Stomach (tissue), 9 donors: ENCODE measurements around the gene DLG2. TPM values are rescaled to one million over a fixed set of nuclear protein-coding genes. Genes with fewer than 3 reads are reported as not detected.

ENCODE experiments used
- DNase-seq, 2 donors: peaks; one replicate each; pipeline versions ENCODE4 v3.0.0 to v3.0.0-alpha.2; 2013 to 2019
- H3K27ac ChIP-seq, 5 donors: fragments of 200-600 bp in 4 of 5; sonication (generic) in 4 of 5; one replicate each; pipeline ENCODE4 v1.5.1; 2013 to 2019; ENCODE audit warnings: mild to moderate bottlenecking in 1 of 5, moderate library complexity in 1 of 5
- H3K27me3 ChIP-seq, 3 donors: fragments of 200-600 bp; sonication (generic); one replicate each; pipeline ENCODE4 v1.5.1; 2017 to 2019; ENCODE audit warnings: mixed run types in 1 of 3
- H3K36me3 ChIP-seq, 4 donors: fragments of 200-600 bp; sonication (generic); 1 replicate in 3 of 4; 2 replicates in 1 of 4; pipeline ENCODE4 v1.5.1; 2016 to 2019
- H3K4me1 ChIP-seq, 4 donors: fragments of 200-600 bp; sonication (generic); one replicate each; pipeline ENCODE4 v1.5.1; 2016 to 2019
- H3K4me3 ChIP-seq, 4 donors: fragments of 200-600 bp; sonication (generic) in 3 of 4; one replicate each; pipeline ENCODE4 v1.5.1; 2016 to 2019; ENCODE audit warnings: mild to moderate bottlenecking in 1 of 4
- H3K9me3 ChIP-seq, 4 donors: fragments of 200-600 bp; sonication (generic); one replicate each; pipeline ENCODE4 v1.5.1; 2016 to 2019
- CTCF ChIP-seq, 7 experiments: fragments of 450-650 bp in 4 of 7; fragments of 200-600 bp in 3 of 7; sonication (generic) in 3 of 7; IDR thresholded peaks; one replicate each; pipeline ENCODE4 v1.5.1; 2016 to 2019; ENCODE audit warnings: antibody characterized with exemption in 7 of 7, control low read depth in 2 of 7, mild to moderate bottlenecking in 1 of 7
- EP300 ChIP-seq: sonication (generic); formaldehyde crosslinking; IDR thresholded peaks from one replicate; pipeline ENCODE4 v1.6.1; 2017; ENCODE audit warnings: antibody characterized with exemption
- POLR2A ChIP-seq, 4 donors: fragments of 450-650 bp; IDR thresholded peaks; one replicate each; pipeline ENCODE4 v1.6.1; 2016; ENCODE audit warnings: antibody characterized with exemption in 4 of 4, control low read depth in 2 of 4, mild to moderate bottlenecking in 1 of 4, moderate library complexity in 1 of 4
- POLR2AphosphoS5 ChIP-seq, 3 donors: sonication (generic); formaldehyde crosslinking; IDR thresholded peaks; one replicate each; pipeline ENCODE4 v1.6.1; 2016; ENCODE audit warnings: antibody characterized with exemption in 3 of 3
- WGBS, 5 donors: extraction: QIAGEN DNeasy Blood & Tissue Kit in 3 of 5; methylation state at CpG; one replicate each; pipeline versions ENCODE4 v1.1.5 to v1.1.7; 2013 to 2018; 5-methylcytosine and 5-hydroxymethylcytosine counted together
- intact Hi-C: fragments of 100-400 bp; cut with DNase I; formaldehyde crosslinking; loops from one replicate; pipeline ENCODE4 v1.15.1; 2023; ENCODE audit warnings: low total_unique reads
- polyA plus RNA-seq, 3 donors: library from polyadenylated mRNA; stranded (reverse); fragments of 200-250 nt; gene quantifications; one replicate each; pipeline ENCODE4 v1.2.3, GENCODE V29; 2013
- total RNA-seq, 5 donors: library from RNA; depleted of rRNA; stranded (reverse); fragments of >200 nt; gene quantifications; one replicate each; pipeline versions ENCODE4 v1.1.0 to v1.2.3, GENCODE V29; 2014 to 2016
- donor health status: healthy with polysubstance abuse.
- donor health status: Bipolar disorder and iron deficiency.
- donor health status: healthy.

Gene DLG2
- total and polyA plus RNA-seq, 8 donors, result 1.3 to 19.1 (median 3.5) TPM

- intact Hi-C loops, result no loop called here
- WGBS, 5 donors, result 1% methylated on average over 13 of the region's 13 CpGs
- peaks cover 0 to 25% (median 13%) of the 10 kb centered on the region in 4 donors for H3K36me3 ChIP-seq
- TF ChIP-seq POLR2AphosphoS5 (IDR thresholded peaks at IDR 0.05) (no peak), CTCF (IDR thresholded peaks at IDR 0.05) (no peak), EP300 (no peak), POLR2A (IDR thresholded peaks at IDR 0.05) (no peak)
- no peak for DNase-seq
- H3K27me3 ChIP-seq, result no peaks in the 10 kb centered on the region
- peaks cover 19 to 39% (median 32%) of the 10 kb centered on the region in 4 donors for H3K4me1 ChIP-seq
- H3K9me3 ChIP-seq, result no peaks in the 10 kb centered on the region
- peak overlapping the region; percentile 73 to 85 (median 78) for H3K4me3 ChIP-seq
- peak overlapping the region; percentile 78 to 97 (median 95) for H3K27ac ChIP-seq
Observed at GRCh38 chr11:85628771-85629341, 1.7 kb upstream of the DLG2 start.

GRCh38 chr11:85627998-85628770, 1.0 kb upstream of the DLG2 start, which contains the start of gene TMEM126B:
Gene TMEM126B, plus strand, starts transcription at chr11:85628593. Its CDS starts 15 bp downstream, at chr11:85628608.
- intact Hi-C loops, result no loop called here
- H3K27me3 ChIP-seq, result no peaks in the 10 kb centered on the region
- DNase-seq, result peak; percentile 99

GRCh38 chr11:85626496-85626895, 648 bp downstream of the DLG2 start:
- peak overlapping the region; percentile 73 to 85 (median 78) for H3K4me3 ChIP-seq
- WGBS, 5 donors, result 39 to 59% (median 53%) methylated on average over 2 of the region's 2 CpGs
- peak; percentile 18 to 34 for DNase-seq

More at GRCh38 chr11:85627998-85628770, 1.0 kb upstream of the DLG2 start, which contains the start of gene TMEM126B:
- peaks cover 19 to 39% (median 32%) of the 10 kb centered on the region in 4 donors for H3K4me1 ChIP-seq
- peak within 1 kb of the TSS; percentile 90 to 97 (median 95) for H3K27ac ChIP-seq
- peak within 1 kb of the TSS; percentile 73 to 85 (median 78) for H3K4me3 ChIP-seq
- peaks cover 0 to 22% (median 11%) of the 10 kb centered on the region in 4 donors for H3K36me3 ChIP-seq
- H3K9me3 ChIP-seq, result no peaks in the 10 kb centered on the region
- 0 to 1% (median 0%) methylated on average over 36 to 41 of the region's 41 CpGs for WGBS, 5 donors
- TF ChIP-seq EP300 (no peak), POLR2AphosphoS5 (IDR thresholded peaks at IDR 0.05) (peak; percentile 79 to 96 (median 94)), POLR2A (IDR thresholded peaks at IDR 0.05) (peak in 1 of 4 donors; percentile 61)

GRCh38 chr11:85620256-85620655, 6.9 kb downstream of the DLG2 start:
- H3K36me3 ChIP-seq, result no peaks in the 10 kb centered on the region
- no peaks in the 10 kb centered on the region for H3K9me3 ChIP-seq
- no peaks in the 10 kb centered on the region for H3K27me3 ChIP-seq
- WGBS, 5 donors, result 63 to 75% (median 65%) methylated on average over 3 of the region's 3 CpGs
- intact Hi-C loops, result no loop called here
- DNase-seq, result no peak
- no peaks in the 10 kb centered on the region for H3K4me1 ChIP-seq
- no peak overlapping the region for H3K27ac ChIP-seq
- TF ChIP-seq POLR2AphosphoS5 (IDR thresholded peaks at IDR 0.05) (no peak), POLR2A (IDR thresholded peaks at IDR 0.05) (no peak), EP300 (no peak), CTCF (IDR thresholded peaks at IDR 0.05) (no peak)
- H3K4me3 ChIP-seq, result no peak overlapping the region

More at GRCh38 chr11:85626496-85626895, 648 bp downstream of the DLG2 start:
- no peak for TF ChIP-seq CTCF (IDR thresholded peaks at IDR 0.05)
- TF ChIP-seq POLR2AphosphoS5 (IDR thresholded peaks at IDR 0.05), result no peak
- no peak for TF ChIP-seq EP300
- TF ChIP-seq POLR2A (IDR thresholded peaks at IDR 0.05), result no peak
- Histone ChIP-seq H3K4me1 (peaks cover 19 to 39% (median 32%) of the 10 kb centered on the region in 4 donors), H3K9me3 (no peaks in the 10 kb centered on the region), H3K36me3 (peaks cover 0 to 12% (median 2%) of the 10 kb centered on the region in 4 donors), H3K27ac (peak overlapping the region in 3 of 5 donors; percentile 93 to 97 (median 96)), H3K27me3 (no peaks in the 10 kb centered on the region)
- intact Hi-C loops, result no loop called here
